ENCODE measurements around the gene AK5.

- no peak for TF ChIP-seq CTCF (IDR thresholded peaks at IDR 0.05)
- TF ChIP-seq POLR2A (IDR thresholded peaks at IDR 0.05) = no peak
- no peak for TF ChIP-seq POLR2AphosphoS5 (IDR thresholded peaks at IDR 0.05; ENCODE audit: insufficient read depth in 1 of 2, low read depth in 1 of 2)
Observed at GRCh38 chr1:77499466-77499865, 217.6 kb downstream of the AK5 start.

Data from vagina (tissue), 2 donors.